Mucosa of descending colon (tissue), 3 donors: ENCODE data around the gene ENOX1. TPM values are rescaled to one million over a fixed set of nuclear protein-coding genes. Genes with fewer than 3 reads are reported as not detected.

Experiments
- ATAC-seq: fragments of 200-7000 bp; cut with Tn5 transposase; one replicate; pipeline ENCODE4 v1.9.1; 2020; ENCODE audit warnings: mild to moderate bottlenecking, moderate library complexity
- DNase-seq, 3 donors: peaks; one replicate each; pipeline ENCODE4 v3.0.0-alpha.2; 2020
- H3K36me3 ChIP-seq: fragments of 200-600 bp; one replicate; pipeline ENCODE4 v1.8.0; 2021; ENCODE audit warnings: low read depth, mild to moderate bottlenecking
- H3K4me1 ChIP-seq: fragments of 200-600 bp; one replicate; pipeline ENCODE4 v1.8.0; 2021; ENCODE audit warnings: low read depth, mild to moderate bottlenecking
- H3K4me3 ChIP-seq: fragments of 200-600 bp; one replicate; pipeline ENCODE4 v1.8.0; 2021; ENCODE audit warnings: mild to moderate bottlenecking
- H3K9me3 ChIP-seq: fragments of 200-600 bp; one replicate; pipeline ENCODE4 v1.8.0; 2021; ENCODE audit warnings: mild to moderate bottlenecking
- intact Hi-C, 2 donors: fragments of 100-400 bp; cut with DNase I in 1 of 2; cut with micrococcal nuclease in 1 of 2; formaldehyde crosslinking; loops; one replicate each; pipeline versions ENCODE4 v1.11.0 to v1.11.1; 2022; cut with DNase I, micrococcal nuclease
- total RNA-seq, 3 donors: library from RNA; stranded (reverse); fragmentation: NEBNext Ultra II Directional in 2 of 3; extraction: Animal tissue kit (Norgen Biotek cat#: 25700) in 2 of 3; gene quantifications; one replicate each; pipeline versions ENCODE4 v1.2.1 to v1.2.4, GENCODE V29; 2021 to 2023
- TF ChIP-seq, protein P1 (sequence below): fragments of 200-600 bp; IDR thresholded peaks from one replicate; pipeline ENCODE4 v1.8.0; 2022; ENCODE audit warnings: antibody characterized with exemption, mild to moderate bottlenecking
- donor health status: DM: no; HTN: no; CAD: no; lungs with moderate emphysema.
- donor health status: DM: no; HTN: no; CAD: no.
- donor health status: DM: no; HTN: yes; CAD: no.

Gene ENOX1
- total RNA-seq, 3 donors from 2014 or later = 0.35 to 9.8 (median 1.2) TPM

- ATAC-seq = no peak
- no peaks in the 10 kb centered on the region for H3K9me3 ChIP-seq
- TF ChIP-seq, protein P1, sequence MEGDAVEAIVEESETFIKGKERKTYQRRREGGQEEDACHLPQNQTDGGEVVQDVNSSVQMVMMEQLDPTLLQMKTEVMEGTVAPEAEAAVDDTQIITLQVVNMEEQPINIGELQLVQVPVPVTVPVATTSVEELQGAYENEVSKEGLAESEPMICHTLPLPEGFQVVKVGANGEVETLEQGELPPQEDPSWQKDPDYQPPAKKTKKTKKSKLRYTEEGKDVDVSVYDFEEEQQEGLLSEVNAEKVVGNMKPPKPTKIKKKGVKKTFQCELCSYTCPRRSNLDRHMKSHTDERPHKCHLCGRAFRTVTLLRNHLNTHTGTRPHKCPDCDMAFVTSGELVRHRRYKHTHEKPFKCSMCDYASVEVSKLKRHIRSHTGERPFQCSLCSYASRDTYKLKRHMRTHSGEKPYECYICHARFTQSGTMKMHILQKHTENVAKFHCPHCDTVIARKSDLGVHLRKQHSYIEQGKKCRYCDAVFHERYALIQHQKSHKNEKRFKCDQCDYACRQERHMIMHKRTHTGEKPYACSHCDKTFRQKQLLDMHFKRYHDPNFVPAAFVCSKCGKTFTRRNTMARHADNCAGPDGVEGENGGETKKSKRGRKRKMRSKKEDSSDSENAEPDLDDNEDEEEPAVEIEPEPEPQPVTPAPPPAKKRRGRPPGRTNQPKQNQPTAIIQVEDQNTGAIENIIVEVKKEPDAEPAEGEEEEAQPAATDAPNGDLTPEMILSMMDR = no peak
- H3K36me3 ChIP-seq = no peaks in the 10 kb centered on the region
- intact Hi-C loops = no loop called here
- DNase-seq = no peak
- no peak overlapping the region for H3K4me3 ChIP-seq
- H3K4me1 ChIP-seq = no peaks in the 10 kb centered on the region
These were observed 340.6 kb downstream of the ENOX1 start for GRCh38 chr13:43446126-43446525.

DNA sequence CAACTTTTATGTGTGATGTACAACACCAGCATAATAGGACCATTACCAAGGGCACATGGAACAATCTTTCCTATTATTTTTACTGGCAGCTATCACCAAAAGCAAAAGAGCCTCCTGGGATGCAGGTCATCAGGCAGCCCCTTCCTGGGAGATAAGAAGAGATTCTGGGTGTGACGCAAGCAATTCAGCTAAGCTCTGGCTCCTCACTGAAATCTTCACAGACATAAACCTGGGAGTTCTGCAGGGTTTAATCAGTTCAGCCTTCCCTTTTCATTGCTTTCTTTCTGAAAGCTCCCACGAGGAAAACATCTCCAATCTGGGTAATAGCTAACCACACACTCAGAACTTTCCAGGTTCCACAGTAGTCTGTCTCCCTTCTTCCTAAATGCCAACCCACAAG is 341.1 kb downstream of the ENOX1 start:
- intact Hi-C loops = no loop called here
- Histone ChIP-seq H3K9me3 (no peaks in the 10 kb centered on the region), H3K4me3 (no peak overlapping the region), H3K4me1 (no peaks in the 10 kb centered on the region), H3K36me3 (no peaks in the 10 kb centered on the region)
- ATAC-seq = no peak
- DNase-seq = no peak
- TF ChIP-seq, protein P1 = no peak

DNA sequence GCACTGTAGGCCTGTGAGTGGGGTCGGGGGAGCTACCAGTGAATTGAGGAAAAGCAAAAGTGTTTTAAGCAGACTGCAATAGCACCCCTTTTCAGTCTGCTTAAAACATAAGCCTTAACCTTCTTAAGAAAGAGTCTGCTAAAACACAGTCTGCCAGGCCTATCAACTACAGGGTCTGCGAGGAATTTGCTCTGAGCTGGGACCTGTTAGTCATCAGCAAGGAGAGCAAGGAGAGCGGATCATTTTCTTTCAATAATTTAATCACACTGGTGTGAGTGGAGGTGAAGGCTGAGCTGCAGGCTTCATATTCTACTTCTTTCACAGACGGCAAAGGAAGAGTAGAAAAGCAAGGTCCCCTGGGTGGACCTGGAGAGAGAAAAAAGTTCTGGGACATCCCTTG is 342.7 kb downstream of the ENOX1 start:
- TF ChIP-seq, protein P1 = no peak
- no peaks in the 10 kb centered on the region for H3K4me1 ChIP-seq
- intact Hi-C loops = no loop called here

DNA sequence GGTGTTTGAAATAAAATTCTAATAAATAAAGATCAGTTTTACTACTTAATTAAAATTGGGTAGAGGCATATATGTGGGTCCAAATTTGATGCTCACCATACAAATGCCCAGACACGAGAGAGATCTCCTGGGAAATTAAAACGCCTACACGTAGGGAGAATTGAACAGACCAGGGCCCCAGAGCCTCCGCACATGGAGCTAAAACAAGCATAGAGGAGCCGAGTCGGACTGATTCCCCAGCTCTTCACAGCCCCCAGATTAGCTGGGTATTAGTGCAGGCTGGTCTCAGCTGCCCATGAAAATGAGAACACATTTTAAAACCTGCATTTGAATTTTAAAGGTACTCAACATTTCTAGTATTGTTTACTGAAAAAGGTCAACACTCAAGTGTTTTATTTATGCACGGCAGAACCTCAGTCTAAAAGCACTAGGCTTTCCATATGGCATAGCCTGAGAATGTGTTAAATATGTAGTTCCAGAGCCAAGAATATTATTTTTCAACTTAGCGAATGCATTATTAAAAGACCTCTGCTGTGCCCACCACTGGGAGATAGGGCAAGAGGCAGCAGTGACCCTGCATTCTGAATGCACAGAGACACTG is 344.8 kb downstream of the ENOX1 start:
- DNase-seq (no peak), ATAC-seq (no peak)
- Histone ChIP-seq H3K36me3 (no peaks in the 10 kb centered on the region), H3K4me1 (no peaks in the 10 kb centered on the region), H3K4me3 (no peak overlapping the region), H3K9me3 (no peaks in the 10 kb centered on the region)
- intact Hi-C loops = no loop called here
- TF ChIP-seq, protein P1 = no peak

More for the DNA sequence above, 342.7 kb downstream of the ENOX1 start:
- Histone ChIP-seq H3K9me3 (no peaks in the 10 kb centered on the region), H3K36me3 (no peaks in the 10 kb centered on the region), H3K4me3 (no peak overlapping the region)
- ATAC-seq (no peak), DNase-seq (no peak)

DNA sequence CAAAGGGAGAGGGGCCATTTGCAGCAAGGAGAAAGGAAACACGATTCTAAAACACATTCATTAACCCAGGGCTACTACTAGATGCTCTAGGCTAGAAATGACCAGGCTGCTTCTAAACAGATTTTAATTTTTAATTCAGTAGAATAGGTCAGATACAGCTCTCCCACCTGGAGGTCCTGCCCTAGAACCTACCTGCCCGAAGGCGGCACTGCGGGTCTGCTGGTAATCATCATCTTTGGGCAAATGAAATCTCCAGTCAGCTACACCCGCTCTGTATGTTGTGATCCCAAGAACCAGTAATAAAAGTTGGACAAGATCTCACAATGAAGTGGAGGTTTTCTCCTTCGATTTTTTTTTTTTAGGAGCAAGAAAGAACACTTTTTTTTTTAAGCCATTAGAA is 345.3 kb downstream of the ENOX1 start:
- intact Hi-C loops = no loop called here
- Histone ChIP-seq H3K4me1 (no peaks in the 10 kb centered on the region), H3K36me3 (no peaks in the 10 kb centered on the region), H3K4me3 (no peak overlapping the region), H3K9me3 (no peaks in the 10 kb centered on the region)
- DNase-seq (no peak), ATAC-seq (no peak)
- TF ChIP-seq, protein P1 = no peak

GRCh38 chr13:43434191-43434590 is 352.6 kb downstream of the ENOX1 start:
- Histone ChIP-seq H3K9me3 (no peaks in the 10 kb centered on the region), H3K4me1 (no peaks in the 10 kb centered on the region), H3K4me3 (no peak overlapping the region), H3K36me3 (no peaks in the 10 kb centered on the region)
- DNase-seq (no peak), ATAC-seq (no peak)
- TF ChIP-seq, protein P1 = no peak
- intact Hi-C loops = no loop called here
